Lower leg skin (tissue), 3 donors: ENCODE data around the gene PTPRN2.

Experiments used
- CTCF ChIP-seq, 3 donors: fragments of 450-650 bp; IDR thresholded peaks; one replicate each; pipeline ENCODE4 v1.5.1; 2016; ENCODE audit warnings: antibody characterized with exemption in 3 of 3, mild to moderate bottlenecking in 3 of 3, moderate library complexity in 2 of 3
- POLR2A ChIP-seq, 2 donors: fragments of 450-650 bp; IDR thresholded peaks; one replicate each; pipeline ENCODE4 v1.6.1; 2016 to 2017; ENCODE audit warnings: antibody characterized with exemption in 2 of 2, mild to moderate bottlenecking in 1 of 2, moderate library complexity in 1 of 2

GRCh38 chr7:158292948-158293347 lies 294.7 kb downstream of the PTPRN2 start:
- TF ChIP-seq CTCF (IDR thresholded peaks at IDR 0.05) (no peak), POLR2A (IDR thresholded peaks at IDR 0.05) (no peak)
